ENCODE data around the gene ARFRP1.

DNA sequence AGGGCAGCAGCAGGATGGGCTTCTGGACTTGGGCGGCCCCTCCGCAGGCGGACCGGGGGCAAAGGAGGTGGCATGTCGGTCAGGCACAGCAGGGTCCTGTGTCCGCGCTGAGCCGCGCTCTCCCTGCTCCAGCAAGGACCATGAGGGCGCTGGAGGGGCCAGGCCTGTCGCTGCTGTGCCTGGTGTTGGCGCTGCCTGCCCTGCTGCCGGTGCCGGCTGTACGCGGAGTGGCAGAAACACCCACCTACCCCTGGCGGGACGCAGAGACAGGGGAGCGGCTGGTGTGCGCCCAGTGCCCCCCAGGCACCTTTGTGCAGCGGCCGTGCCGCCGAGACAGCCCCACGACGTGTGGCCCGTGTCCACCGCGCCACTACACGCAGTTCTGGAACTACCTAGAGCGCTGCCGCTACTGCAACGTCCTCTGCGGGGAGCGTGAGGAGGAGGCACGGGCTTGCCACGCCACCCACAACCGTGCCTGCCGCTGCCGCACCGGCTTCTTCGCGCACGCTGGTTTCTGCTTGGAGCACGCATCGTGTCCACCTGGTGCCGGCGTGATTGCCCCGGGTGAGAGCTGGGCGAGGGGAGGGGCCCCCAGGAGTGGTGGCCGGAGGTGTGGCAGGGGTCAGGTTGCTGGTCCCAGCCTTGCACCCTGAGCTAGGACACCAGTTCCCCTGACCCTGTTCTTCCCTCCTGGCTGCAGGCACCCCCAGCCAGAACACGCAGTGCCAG, 11.0 kb downstream of the ARFRP1 start, which contains the start of gene TNFRSF6B:
- no peak for TF ChIP-seq EZH2 (IDR thresholded peaks at IDR 0.05; ENCODE audit: borderline replicate concordance, low read length)
- TF ChIP-seq, protein P1, sequence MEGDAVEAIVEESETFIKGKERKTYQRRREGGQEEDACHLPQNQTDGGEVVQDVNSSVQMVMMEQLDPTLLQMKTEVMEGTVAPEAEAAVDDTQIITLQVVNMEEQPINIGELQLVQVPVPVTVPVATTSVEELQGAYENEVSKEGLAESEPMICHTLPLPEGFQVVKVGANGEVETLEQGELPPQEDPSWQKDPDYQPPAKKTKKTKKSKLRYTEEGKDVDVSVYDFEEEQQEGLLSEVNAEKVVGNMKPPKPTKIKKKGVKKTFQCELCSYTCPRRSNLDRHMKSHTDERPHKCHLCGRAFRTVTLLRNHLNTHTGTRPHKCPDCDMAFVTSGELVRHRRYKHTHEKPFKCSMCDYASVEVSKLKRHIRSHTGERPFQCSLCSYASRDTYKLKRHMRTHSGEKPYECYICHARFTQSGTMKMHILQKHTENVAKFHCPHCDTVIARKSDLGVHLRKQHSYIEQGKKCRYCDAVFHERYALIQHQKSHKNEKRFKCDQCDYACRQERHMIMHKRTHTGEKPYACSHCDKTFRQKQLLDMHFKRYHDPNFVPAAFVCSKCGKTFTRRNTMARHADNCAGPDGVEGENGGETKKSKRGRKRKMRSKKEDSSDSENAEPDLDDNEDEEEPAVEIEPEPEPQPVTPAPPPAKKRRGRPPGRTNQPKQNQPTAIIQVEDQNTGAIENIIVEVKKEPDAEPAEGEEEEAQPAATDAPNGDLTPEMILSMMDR (conservative IDR thresholded peaks at IDR 0.05 in 1 of 2, IDR thresholded peaks at IDR 0.05 in 1 of 2; ENCODE audit: extremely low read depth in 1 of 2, insufficient read depth in 1 of 2, low read depth in 1 of 2, low read length in 2 of 2): no peak

Data from mammary epithelial cell (primary cell).